Measurements from ENCODE around the gene GNG12. TPM values are rescaled to one million over a fixed set of nuclear protein-coding genes. Genes with fewer than 3 reads are reported as not detected.
A peak's percentile ranks its signal among the peaks of the same experiment; 100 is the strongest.

The GNG12 gene
- polyA plus RNA-seq, 1 donor (not counting 4 experiments of a cell fraction or from before 2014, with no cell fraction given) = 208 TPM

DNA sequence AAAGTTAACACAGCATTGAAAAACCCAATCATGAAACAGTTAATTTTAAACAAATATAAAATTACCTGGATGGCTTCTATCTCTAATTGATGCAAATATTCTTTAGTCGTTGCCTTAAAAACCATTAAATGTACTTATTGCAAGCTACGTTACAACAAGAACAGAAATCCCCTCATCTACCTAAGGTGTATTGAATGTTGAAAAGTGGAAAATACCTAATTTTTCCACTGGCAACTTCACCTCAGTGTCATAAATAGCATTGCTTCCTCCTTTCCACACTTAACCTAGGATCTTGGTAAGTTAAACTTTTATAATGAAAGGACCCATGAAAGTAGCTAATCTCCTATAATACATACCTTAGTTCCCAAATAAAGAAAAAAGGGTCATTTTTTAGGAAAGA lies 142.9 kb downstream of the GNG12 start:
- no peaks in the 10 kb centered on the region for H3K9me1 ChIP-seq (ENCODE audit: control insufficient read depth, extremely low read depth, insufficient read depth, low read length)
- FAIRE-seq (no peak), DNase-seq (ENCODE audit: low read depth, low spot score) (no peak)
- no peak overlapping the region for H3K4me2 ChIP-seq (ENCODE audit: control insufficient read depth, extremely low read depth, insufficient read depth, low read depth, low read length)
- H3K27me3 ChIP-seq (ENCODE audit: control insufficient read depth, extremely low read depth, insufficient read depth, low read length) = no peaks in the 10 kb centered on the region
- dilution Hi-C loops (cut with MboI; ENCODE audit: extremely low pct_ligation_motif_present, low sequenced_read_pairs) = loop anchor here (25.0 kb wide), 1 partner anchor 153 kb away; no protein-coding TSS in a partner anchor
- peaks cover 10% of the 10 kb centered on the region for H3K4me1 ChIP-seq (ENCODE audit: control insufficient read depth, extremely low read depth, insufficient read depth, low read length)
- no peak overlapping the region for H3K9ac ChIP-seq (ENCODE audit: control insufficient read depth, extremely low read depth, insufficient read depth, low read length)
- TF ChIP-seq EZH2 (IDR thresholded peaks at IDR 0.05; ENCODE audit: low read length) = no peak
- no peak for TF ChIP-seq CTCF (optimal IDR thresholded peaks at IDR 0.05 in 1 of 3, IDR thresholded peaks at IDR 0.05 in 1 of 3, conservative IDR thresholded peaks at IDR 0.05 in 1 of 3; ENCODE audit: extremely low read depth in 1 of 3, insufficient read depth in 2 of 3, low read length in 3 of 3)
- no peaks in the 10 kb centered on the region for H3K9me3 ChIP-seq (ENCODE audit: control insufficient read depth, low read depth, low read length)
- H3K4me3 ChIP-seq (ENCODE audit: control insufficient read depth in 2 of 3, extremely low read depth in 1 of 3, insufficient read depth in 2 of 3, low read depth in 1 of 3, low read length in 3 of 3) = no peak overlapping the region
- H3K27ac ChIP-seq (ENCODE audit: control insufficient read depth, insufficient read depth, low read length) = no peak overlapping the region
- peaks cover 6 to 29% of the 10 kb centered on the region in 2 experiments for H3K36me3 ChIP-seq (ENCODE audit: control insufficient read depth in 2 of 2, extremely low read depth in 1 of 2, insufficient read depth in 2 of 2, low read length in 2 of 2)
- H4K20me1 ChIP-seq (ENCODE audit: control insufficient read depth, extremely low read depth, insufficient read depth, low read length) = peaks cover 12% of the 10 kb centered on the region
- H3K79me2 ChIP-seq (ENCODE audit: control insufficient read depth, insufficient read depth, low read length) = peaks cover 21% of the 10 kb centered on the region
- H2AFZ ChIP-seq (ENCODE audit: control insufficient read depth, low read length) = no peak overlapping the region

GRCh38 chr1:67690018-67690363 lies 143.3 kb downstream of the GNG12 start:
- dilution Hi-C loops (cut with MboI; ENCODE audit: extremely low pct_ligation_motif_present, low sequenced_read_pairs) = loop anchor here (25.0 kb wide), 1 partner anchor 153 kb away; no protein-coding TSS in a partner anchor
- no peak for TF ChIP-seq EZH2 (IDR thresholded peaks at IDR 0.05; ENCODE audit: low read length)
- no peak for TF ChIP-seq CTCF (optimal IDR thresholded peaks at IDR 0.05 in 1 of 3, IDR thresholded peaks at IDR 0.05 in 1 of 3, conservative IDR thresholded peaks at IDR 0.05 in 1 of 3; ENCODE audit: extremely low read depth in 1 of 3, insufficient read depth in 2 of 3, low read length in 3 of 3)
- peaks cover 25% of the 10 kb centered on the region for H3K79me2 ChIP-seq (ENCODE audit: control insufficient read depth, insufficient read depth, low read length)
- H3K4me3 ChIP-seq (ENCODE audit: control insufficient read depth in 2 of 3, extremely low read depth in 1 of 3, insufficient read depth in 2 of 3, low read depth in 1 of 3, low read length in 3 of 3) = no peak overlapping the region
- no peak overlapping the region for H3K4me2 ChIP-seq (ENCODE audit: control insufficient read depth, extremely low read depth, insufficient read depth, low read depth, low read length)
- DNase-seq (ENCODE audit: low read depth, low spot score) (no peak), FAIRE-seq (no peak)
- H4K20me1 ChIP-seq (ENCODE audit: control insufficient read depth, extremely low read depth, insufficient read depth, low read length) = peaks cover 12% of the 10 kb centered on the region
- H3K9me3 ChIP-seq (ENCODE audit: control insufficient read depth, low read depth, low read length) = no peaks in the 10 kb centered on the region
- H3K9ac ChIP-seq (ENCODE audit: control insufficient read depth, extremely low read depth, insufficient read depth, low read length) = no peak overlapping the region
- H3K4me1 ChIP-seq (ENCODE audit: control insufficient read depth, extremely low read depth, insufficient read depth, low read length) = peaks cover 10% of the 10 kb centered on the region
- no peaks in the 10 kb centered on the region for H3K27me3 ChIP-seq (ENCODE audit: control insufficient read depth, extremely low read depth, insufficient read depth, low read length)
- no peaks in the 10 kb centered on the region for H3K9me1 ChIP-seq (ENCODE audit: control insufficient read depth, extremely low read depth, insufficient read depth, low read length)
- H3K36me3 ChIP-seq (ENCODE audit: control insufficient read depth in 2 of 2, extremely low read depth in 1 of 2, insufficient read depth in 2 of 2, low read length in 2 of 2) = peaks cover 6 to 29% of the 10 kb centered on the region in 2 experiments
- H3K27ac ChIP-seq (ENCODE audit: control insufficient read depth, insufficient read depth, low read length) = peak overlapping the region; percentile 87
- no peak overlapping the region for H2AFZ ChIP-seq (ENCODE audit: control insufficient read depth, low read length)

Data from keratinocyte (primary cell).